Placental pericyte (primary cell): ENCODE data around the gene GORAB. TPM values are rescaled to one million over a fixed set of nuclear protein-coding genes. Genes with fewer than 3 reads are reported as not detected.

Experiments used
- total RNA-seq: library from RNA; depleted of rRNA; stranded (reverse); fragments of >200 nt; gene quantifications from 2 replicates; pipeline ENCODE4 v1.2.3, GENCODE V29; 2012

The GORAB gene
- 16.2 and 18.8 TPM in 2 replicates for total RNA-seq

GRCh38 chr1:170531758-170532657 is at the start of gene GORAB:
Gene GORAB (plus strand): TSS chr1:170532166. CDS start chr1:170532224, 58 bp downstream.

Other genes with a start within 250 kb of the GORAB start
- 68.1 and 370 TPM in 2 replicates for gene PRRX1, start 132.0 kb downstream of the GORAB start, total RNA-seq